GM18505 (cell line): ENCODE data around the gene ADAMTS9.

ENCODE experiments used
- ATAC-seq: cut with Tn5 transposase; IDR thresholded peaks from one replicate; pipeline ENCODE4 v1.9.1; 2021; ENCODE audit not compliant: unreplicated experiment
- POLR2A ChIP-seq: IDR thresholded peaks from 4 replicates; pipeline ENCODE4 v1.6.1; 2011; ENCODE audit warnings: borderline replicate concordance; ENCODE audit not compliant: insufficient read depth, insufficient read length; ENCODE audit errors: extremely low read depth

Gene ADAMTS9

DNA sequence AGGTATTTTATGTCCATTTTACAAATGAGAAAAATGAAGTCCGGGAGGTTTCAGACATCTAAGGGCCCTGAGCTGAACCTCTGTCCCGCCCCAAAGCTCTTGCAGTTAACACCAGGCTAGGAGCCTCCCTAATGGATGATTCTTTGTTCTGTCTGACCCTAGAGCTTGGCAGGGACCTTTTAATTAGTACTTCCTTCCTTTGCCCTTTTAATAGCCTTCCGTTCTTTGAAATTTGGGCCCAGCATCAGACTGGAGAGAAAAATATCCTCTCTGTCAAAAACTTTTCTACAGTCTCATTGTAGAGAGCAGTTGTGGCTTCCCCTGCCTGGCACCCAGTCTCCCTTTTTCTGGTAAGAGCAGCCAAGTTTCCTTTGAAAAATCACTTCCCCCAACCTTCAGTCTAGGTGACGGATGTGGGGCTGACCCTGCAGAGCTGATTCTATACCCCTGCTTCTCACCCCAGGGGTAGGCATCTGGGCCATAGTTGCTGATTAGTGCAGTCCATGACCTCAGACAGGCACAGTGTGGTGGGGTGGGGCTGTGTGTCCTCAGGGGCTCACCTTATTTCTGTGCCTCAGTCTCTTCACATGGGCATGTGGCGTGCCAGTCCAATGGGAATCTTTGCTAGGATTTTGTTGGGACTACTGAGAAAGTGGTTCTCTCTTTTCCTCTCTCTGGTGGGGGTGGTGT is 220.4 kb downstream of the ADAMTS9 start:
- TF ChIP-seq POLR2A = no peak
- ATAC-seq = no peak
